Right forelimb (tissue), 1 donor: ENCODE results near the gene SMG5.

Experiments
- DNase-seq: peaks from one replicate; pipeline ENCODE4 v3.0.0-alpha.2; 2018

SMG5 gene

DNA sequence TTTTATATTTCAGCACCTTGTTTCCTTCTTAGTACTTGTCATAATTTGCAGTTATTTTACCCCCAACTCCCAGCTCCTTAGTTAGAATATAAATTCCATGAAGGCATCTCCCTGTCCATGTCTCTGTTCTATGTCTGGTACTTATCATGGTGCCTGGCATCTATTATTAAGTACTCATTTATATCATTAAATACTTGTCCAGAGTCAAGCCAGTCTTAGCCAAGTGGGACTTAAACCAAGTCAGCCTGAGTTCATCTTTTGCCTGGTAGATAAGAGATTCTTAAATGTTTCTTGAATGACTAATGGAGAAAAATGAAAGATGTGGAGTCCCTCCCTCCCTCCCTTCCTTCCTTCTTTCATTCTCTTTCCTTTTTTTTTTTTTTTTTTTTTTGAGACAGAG, 79.3 kb downstream of the SMG5 start:
- DNase-seq: no peak

DNA sequence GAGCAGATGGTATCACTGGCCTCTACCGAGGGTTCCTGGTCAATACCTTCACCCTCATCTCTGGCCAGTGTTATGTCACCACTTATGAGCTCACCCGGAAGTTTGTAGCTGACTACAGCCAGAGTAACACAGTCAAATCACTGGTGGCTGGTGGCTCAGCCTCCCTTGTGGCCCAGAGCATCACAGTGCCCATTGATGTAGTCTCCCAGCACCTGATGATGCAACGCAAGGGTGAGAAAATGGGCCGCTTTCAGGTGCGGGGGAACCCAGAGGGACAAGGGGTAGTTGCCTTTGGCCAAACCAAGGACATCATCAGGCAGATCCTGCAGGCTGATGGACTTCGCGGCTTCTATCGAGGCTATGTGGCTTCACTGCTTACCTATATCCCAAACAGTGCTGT, 82.6 kb downstream of the SMG5 start:
- no peak for DNase-seq
